K562 (cell line): ENCODE data around the gene IGSF21. TPM values are rescaled to one million over a fixed set of nuclear protein-coding genes. Genes with fewer than 3 reads are reported as not detected.
A peak's percentile ranks its signal among the peaks of the same experiment; 100 is the strongest.

Experiments used
- ATAC-seq: fragments of 200-7000 bp; cut with Tn5 transposase; 3 replicates; pipeline ENCODE4 v1.9.1; 2020; ENCODE audit warnings: moderate library complexity
- BruUV-seq: library from RNA; stranded (reverse); fragments of 400-500 nt; replicated peaks from 2 replicates; lab custom pipeline; 2021; lab: Mats Ljungman, UMichigan
- CTCF ChIA-PET: fragments of 300-600 bp; formaldehyde crosslinking; extraction: SDS; loops from one replicate; lab custom pipeline; 2021; ENCODE audit warnings: low intra/inter-chr PET ratio; lab: Yijun Ruan, JAX
- POLR2A ChIA-PET: fragments of 300-600, 350-650 bp; sonication (Branson Sonifier 250); formaldehyde crosslinking; extraction: SDS; loops from one replicate; lab custom pipeline; 2021; ENCODE audit warnings: antibody characterized with exemption, inconsistent platforms; lab: Yijun Ruan, JAX
- DNase-seq, 4 experiments: peaks; one replicate each; pipeline versions ENCODE4 v3.0.0 to v3.0.0-alpha.2; 2011 to 2018; ENCODE audit warnings: low spot score in 3 of 4, mixed read lengths in 3 of 4; ENCODE audit errors: extremely low read depth in 1 of 4
- FAIRE-seq: peaks from 2 replicates; lab custom pipeline; 2011; peaks lifted over from hg19 to GRCh38; lab: Jason Lieb, UNC
- H2AFZ ChIP-seq: 2 replicates; pipeline ENCODE4 v1.6.0; 2011; ENCODE audit warnings: low read depth, low read length, control low read depth, inconsistent platforms
- H3K27ac ChIP-seq: fragments of 200-600 bp; 3 replicates; pipeline ENCODE4 v1.8.0; 2011; ENCODE audit warnings: low read depth, mild to moderate bottlenecking, control low read depth, inconsistent platforms, low read length, moderate library complexity, mixed read lengths; ENCODE audit errors: extremely low read depth
- H3K27me3 ChIP-seq, 2 experiments: fragments of 300-600 bp in 1 of 2; 2 replicates in 1 of 2; 3 replicates in 1 of 2; pipeline versions ENCODE4 v1.6.0 to v1.8.0; 2011; ENCODE audit warnings: inconsistent platforms in 2 of 2, low read length in 2 of 2, mild to moderate bottlenecking in 1 of 2, mixed read lengths in 1 of 2, moderate library complexity in 1 of 2; ENCODE audit not compliant: control insufficient read depth in 2 of 2, insufficient read depth in 2 of 2
- H3K36me3 ChIP-seq: fragments of 300-600 bp; 3 replicates; pipeline ENCODE4 v1.8.0; 2011; ENCODE audit warnings: mild to moderate bottlenecking, low read length, inconsistent platforms; ENCODE audit not compliant: control insufficient read depth, insufficient read depth
- H3K4me1 ChIP-seq, 2 experiments: fragments of 200-600 bp in 1 of 2; replicated peaks in 1 of 2; 2 replicates in 1 of 2; 3 replicates in 1 of 2; pipeline versions ENCODE4 v1.5.1 to v1.8.0; 2011; ENCODE audit warnings: inconsistent platforms in 2 of 2, low read length in 2 of 2, mild to moderate bottlenecking in 1 of 2, mixed read lengths in 1 of 2, moderate library complexity in 1 of 2; ENCODE audit not compliant: control insufficient read depth in 2 of 2, insufficient read depth in 2 of 2
- H3K4me2 ChIP-seq: 2 replicates; pipeline ENCODE4 v1.6.1; 2011; ENCODE audit warnings: low read length, control low read depth, inconsistent platforms, mixed read lengths; ENCODE audit not compliant: insufficient read depth
- H3K4me3 ChIP-seq: fragments of 200-600 bp; sonication (generic), shearing (Covaris generic); 2 replicates; pipeline ENCODE4 v1.5.1; 2016; ENCODE audit warnings: control low read depth, inconsistent platforms
- H3K79me2 ChIP-seq: fragments of 200-600 bp; 3 replicates; pipeline ENCODE4 v1.8.0; 2011; ENCODE audit warnings: low read length, inconsistent platforms; ENCODE audit not compliant: control insufficient read depth, insufficient read depth
- H3K9ac ChIP-seq, 2 experiments: 2 replicates each; pipeline versions ENCODE4 v1.6.0 to v1.6.1; 2011; ENCODE audit warnings: low read depth in 2 of 2, low read length in 2 of 2, control low read depth in 1 of 2, inconsistent platforms in 1 of 2, mild to moderate bottlenecking in 1 of 2, mixed read lengths in 1 of 2; ENCODE audit not compliant: insufficient read depth in 1 of 2
- H3K9me1 ChIP-seq: one replicate; pipeline ENCODE4 v1.6.0; 2011; ENCODE audit warnings: inconsistent platforms, mild to moderate bottlenecking, low read length, moderate library complexity; ENCODE audit not compliant: control insufficient read depth, insufficient read depth
- H3K9me3 ChIP-seq: replicated peaks from 2 replicates; pipeline ENCODE4 v1.5.1; 2011; ENCODE audit warnings: low read depth, low read length, inconsistent platforms; ENCODE audit not compliant: control insufficient read depth, insufficient read depth
- H4K20me1 ChIP-seq: replicated peaks from 2 replicates; pipeline ENCODE4 v1.6.1; 2011; ENCODE audit warnings: low read length, inconsistent platforms, mixed read lengths; ENCODE audit not compliant: control insufficient read depth, insufficient read depth
- ATF7 ChIP-seq: fragments of 450-650 bp; IDR thresholded peaks from 2 replicates; pipeline ENCODE4 v1.7.1; 2014; ENCODE audit warnings: mild to moderate bottlenecking, moderate library complexity
- CHD4 ChIP-seq: fragments of 200-600 bp; sonication (generic); IDR thresholded peaks from 3 replicates; pipeline ENCODE4 v1.6.1; 2012; ENCODE audit warnings: low read depth, mild to moderate bottlenecking, mixed read lengths, low read length, inconsistent platforms; ENCODE audit not compliant: insufficient read depth, insufficient replicate concordance, poor library complexity, severe bottlenecking
- CSDE1 ChIP-seq, 2 experiments: fragments of 450-650 bp; IDR thresholded peaks; 2 replicates each; pipeline ENCODE4 v1.6.1; 2016; ENCODE audit warnings: mild to moderate bottlenecking in 1 of 2
- GTF3C2 ChIP-seq: IDR thresholded peaks from 3 replicates; pipeline ENCODE4 v1.6.1; 2011; ENCODE audit warnings: borderline replicate concordance, mild to moderate bottlenecking, moderate library complexity; ENCODE audit not compliant: insufficient read length; ENCODE audit errors: extremely low read depth
- ZNF263 ChIP-seq: sonication (generic); formaldehyde crosslinking; IDR thresholded peaks from 2 replicates; pipeline ENCODE4 v1.8.0; 2022; ENCODE audit warnings: mild to moderate bottlenecking, missing genetic modification reagents, borderline replicate concordance
- WGBS: fragments of 100-300 bp; shearing (Covaris generic); methylation state at CpG from one replicate; pipeline ENCODE4 v1.1.6; 2016; ENCODE audit warnings: low coverage, mixed read lengths; ENCODE audit not compliant: insufficient coverage; ENCODE audit errors: missing lambda C conversion rate; 5-methylcytosine and 5-hydroxymethylcytosine counted together
- in situ Hi-C: fragments of 300-500 bp; cut with MboI; formaldehyde crosslinking; loops from 4 replicates; pipeline ENCODE4 v1.15.0; 2018; ENCODE audit warnings: inconsistent platforms, mixed read lengths
- intact Hi-C: fragments of 100-400 bp; cut with micrococcal nuclease; formaldehyde crosslinking; loops from 2 replicates; pipeline ENCODE4 v1.14.2; 2022
- polyA plus RNA-seq, 8 experiments: library from polyadenylated mRNA; depleted of rRNA in 4 of 8; stranded (reverse) in 5 of 8; unstranded in 3 of 8; fragments of >200 nt; fragmentation: Nextera tagmentation in 2 of 8; fragmentation: Illumina TruSeq in 1 of 8; extraction: Ambion mirVana in 2 of 8; extraction: Trizol in 1 of 8; gene quantifications; 2 replicates each; pipeline versions ENCODE4 v1.2.1 to v1.2.3, GENCODE V29; 2011 to 2014; ENCODE audit warnings: inconsistent platforms in 1 of 8, missing spikeins in 1 of 8
- total RNA-seq, 7 experiments: library from RNA; depleted of rRNA in 6 of 7; stranded (reverse); fragments of >200 nt in 6 of 7; fragmentation: Illumina TruSeq in 2 of 7; extraction: Trizol in 2 of 7; gene quantifications; 2 replicates each; pipeline versions ENCODE4 v1.2.1 to v1.2.3, GENCODE V29; 2011 to 2021; ENCODE audit warnings: low replicate concordance in 1 of 7

Gene IGSF21
- total and polyA plus RNA-seq, 9 of the 15 experiments (the other 6 are each of a cell fraction or from before 2014, with no cell fraction given), result not detected

- TF ChIP-seq CHD4 (no peak), CSDE1 (IDR thresholded peaks at IDR 0.05) (no peak)
- TF ChIP-seq, all 486 proteins: peak for 0
Measured at GRCh38 chr1:18309552-18310155, 202.1 kb downstream of the IGSF21 start (continued).

- Histone ChIP-seq H3K9ac (no peak overlapping the region), H3K4me2 (no peak overlapping the region), H3K27ac (no peak overlapping the region), H3K36me3 (no peaks in the 10 kb centered on the region), H3K9me1 (no peaks in the 10 kb centered on the region), H3K79me2 (no peaks in the 10 kb centered on the region), H3K9me3 (no peaks in the 10 kb centered on the region), H3K4me1 (no peaks in the 10 kb centered on the region), H4K20me1 (0 out of 2 replicates have a peak, but pooled peaks cover 7% of the 10 kb centered on the region), H2AFZ (no peak overlapping the region), H3K4me3 (no peak overlapping the region), H3K27me3 (peaks cover 0 to 8% of the 10 kb centered on the region in 2 experiments; a peak in 2 of 5 replicates)
- no peak for ATAC-seq
- CTCF ChIA-PET, result no interaction called here
- intact Hi-C loops, result no loop called here
- no TSS peak for BruUV-seq
- in situ Hi-C loops, result no loop called here
- TF ChIP-seq ZNF263 (CRISPR knock-in tag), result peak; percentile 70
- TF ChIP-seq ATF7, result no peak
- TF ChIP-seq GTF3C2, result no peak
- FAIRE-seq, result no peak
- POLR2A ChIA-PET, result no interaction called here
- DNase-seq, result no peak
- 1% methylated on average over 10 of the region's 10 CpGs for WGBS
Measured at GRCh38 chr1:18312961-18313360, 205.4 kb downstream of the IGSF21 start.
